WTC11 (cell line): Measurements from ENCODE around the gene TMEM115. TPM values are rescaled to one million over a fixed set of nuclear protein-coding genes. Genes with fewer than 3 reads are reported as not detected.
A peak's percentile ranks its signal among the peaks of the same experiment; 100 is the strongest.

Experiments used
- ATF3 ChIP-seq: sonication (generic); formaldehyde crosslinking; conservative IDR thresholded peaks from 2 replicates; pipeline ENCODE4 v1.8.1; 2022; ENCODE audit warnings: mild to moderate bottlenecking, missing genetic modification reagents
- CREB1 ChIP-seq: sonication (generic); formaldehyde crosslinking; IDR thresholded peaks from 2 replicates; pipeline ENCODE4 v1.8.0; 2023; ENCODE audit warnings: mild to moderate bottlenecking, missing genetic modification reagents
- CREM ChIP-seq: sonication (generic); formaldehyde crosslinking; IDR thresholded peaks from 2 replicates; pipeline ENCODE4 v1.8.1; 2022; ENCODE audit warnings: mild to moderate bottlenecking, missing genetic modification reagents, moderate library complexity
- E2F5 ChIP-seq: sonication (generic); formaldehyde crosslinking; IDR thresholded peaks from 2 replicates; pipeline ENCODE4 v1.8.1; 2022; ENCODE audit warnings: mild to moderate bottlenecking, moderate library complexity, missing genetic modification reagents
- ETV6 ChIP-seq: sonication (generic); formaldehyde crosslinking; IDR thresholded peaks from 2 replicates; pipeline ENCODE4 v1.8.1; 2022; ENCODE audit warnings: mild to moderate bottlenecking, missing genetic modification reagents
- FOXP1 ChIP-seq: sonication (generic); formaldehyde crosslinking; IDR thresholded peaks from 2 replicates; pipeline ENCODE4 v1.8.0; 2022; ENCODE audit warnings: missing genetic modification reagents, mild to moderate bottlenecking, moderate library complexity, borderline replicate concordance
- HMGA2 ChIP-seq: fragments of 250-450 bp; sonication (Bioruptor Pico); IDR thresholded peaks from 2 replicates; pipeline ENCODE4 v1.4.0; 2021; ENCODE audit warnings: mild to moderate bottlenecking, moderate library complexity
- NFE2L1 ChIP-seq: sonication (generic); formaldehyde crosslinking; IDR thresholded peaks from 2 replicates; pipeline ENCODE4 v1.8.1; 2023; ENCODE audit warnings: missing genetic modification reagents
- NFYB ChIP-seq: sonication (generic); formaldehyde crosslinking; conservative IDR thresholded peaks from 2 replicates; pipeline ENCODE4 v1.8.0; 2022; ENCODE audit warnings: low read depth, missing genetic modification reagents
- NR3C1 ChIP-seq: sonication (generic); formaldehyde crosslinking; conservative IDR thresholded peaks from 2 replicates; pipeline ENCODE4 v1.8.1; 2023; ENCODE audit warnings: low read depth, mild to moderate bottlenecking, missing genetic modification reagents
- PRRX2 ChIP-seq: fragments of 250-450 bp; sonication (Bioruptor Pico); IDR thresholded peaks from 2 replicates; pipeline ENCODE4 v1.8.0; 2021; ENCODE audit warnings: mild to moderate bottlenecking
- SMAD4 ChIP-seq: sonication (generic); formaldehyde crosslinking; IDR thresholded peaks from 2 replicates; pipeline ENCODE4 v1.8.0; 2022; ENCODE audit warnings: mild to moderate bottlenecking, missing genetic modification reagents
- SOX15 ChIP-seq: fragments of 250-450 bp; sonication (Bioruptor Pico); IDR thresholded peaks from 2 replicates; pipeline ENCODE4 v1.9.0; 2021; ENCODE audit warnings: mild to moderate bottlenecking
- TP53 ChIP-seq: sonication (generic); formaldehyde crosslinking; IDR thresholded peaks from 2 replicates; pipeline ENCODE4 v1.8.1; 2023; ENCODE audit warnings: mild to moderate bottlenecking, missing genetic modification reagents
- ZBTB43 ChIP-seq: sonication (generic); formaldehyde crosslinking; IDR thresholded peaks from 2 replicates; pipeline ENCODE4 v1.8.1; 2023; ENCODE audit warnings: mild to moderate bottlenecking, missing genetic modification reagents
- ZNF138 ChIP-seq: sonication (generic); formaldehyde crosslinking; conservative IDR thresholded peaks from 2 replicates; pipeline ENCODE4 v1.8.1; 2022; ENCODE audit warnings: mild to moderate bottlenecking, moderate library complexity, missing genetic modification reagents
- ZNF396 ChIP-seq: fragments of 250-450 bp; sonication (Bioruptor Pico); IDR thresholded peaks from 2 replicates; pipeline ENCODE4 v1.8.0; 2021; ENCODE audit warnings: mild to moderate bottlenecking, moderate library complexity, borderline replicate concordance
- ZNF423 ChIP-seq: fragments of 250-450 bp; sonication (Bioruptor Pico); IDR thresholded peaks from 2 replicates; pipeline ENCODE4 v2.1.2; 2022; ENCODE audit warnings: mild to moderate bottlenecking, moderate library complexity
- ZNF425 ChIP-seq: fragments of 250-450 bp; sonication (Bioruptor Pico); conservative IDR thresholded peaks from 2 replicates; pipeline ENCODE4 v1.9.0; 2021; ENCODE audit warnings: mild to moderate bottlenecking
- ZNF512 ChIP-seq: sonication (generic); formaldehyde crosslinking; IDR thresholded peaks from 2 replicates; pipeline ENCODE4 v1.8.1; 2022; ENCODE audit warnings: missing genetic modification reagents, borderline replicate concordance
- total RNA-seq: library from RNA; stranded (reverse); gene quantifications from 3 replicates; pipeline ENCODE4 v1.2.3, GENCODE V29; 2021
- TF ChIP-seq, protein P1 (sequence below): sonication (generic); formaldehyde crosslinking; IDR thresholded peaks from 2 replicates; pipeline ENCODE4 v1.8.0; 2022; ENCODE audit warnings: missing genetic modification reagents
- TF ChIP-seq, protein P2 (sequence below): fragments of 250-450 bp; sonication (Bioruptor Pico); IDR thresholded peaks from 2 replicates; pipeline ENCODE4 v1.9.0; 2021; ENCODE audit warnings: mild to moderate bottlenecking, borderline replicate concordance
- TF ChIP-seq, protein P3 (sequence below): fragments of 200-600 bp; IDR thresholded peaks from 2 replicates; pipeline ENCODE4 v1.8.0; 2022; ENCODE audit warnings: antibody characterized with exemption

The TMEM115 gene
- total RNA-seq, 1 experiment from 2014 or later = 30.0 TPM

DNA sequence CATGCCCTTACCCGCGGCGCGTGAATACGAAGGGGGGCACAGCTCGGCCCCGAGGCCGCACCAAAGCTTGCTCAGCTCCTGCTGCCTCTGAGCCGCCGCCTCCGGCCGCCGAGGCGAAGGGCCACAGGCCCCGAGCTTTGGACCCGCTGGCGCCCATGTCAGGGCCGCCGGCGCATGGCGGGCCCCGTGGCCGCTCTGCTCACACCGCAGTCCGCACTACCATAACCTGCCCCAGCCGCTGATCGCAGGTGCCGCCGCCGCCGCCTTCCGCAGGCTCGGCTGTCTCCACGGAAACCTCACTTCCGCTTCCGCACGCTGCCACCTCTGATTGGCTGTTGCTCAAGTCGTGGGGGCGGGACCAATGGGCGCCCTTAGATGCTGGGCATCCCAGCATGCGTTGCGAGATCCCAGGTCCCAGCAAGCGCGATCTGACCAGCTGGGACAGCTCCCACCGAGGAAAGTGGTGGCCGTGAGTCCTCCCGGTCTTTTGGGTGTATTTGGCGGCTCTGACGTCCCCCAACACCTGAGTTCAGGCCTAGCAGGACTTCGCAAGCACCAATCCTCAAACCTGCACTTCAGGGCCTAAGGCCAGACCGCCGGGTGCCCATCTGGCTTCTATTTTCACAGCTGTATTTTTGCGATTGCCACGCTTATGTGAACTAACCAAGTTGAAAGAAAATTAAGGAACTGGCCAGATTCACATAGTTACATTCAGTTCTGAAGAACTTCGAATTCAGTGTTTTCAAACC, 31.2 kb downstream of the TMEM115 start, which contains the start of gene TUSC2 (continued):
- TF ChIP-seq, protein P1, sequence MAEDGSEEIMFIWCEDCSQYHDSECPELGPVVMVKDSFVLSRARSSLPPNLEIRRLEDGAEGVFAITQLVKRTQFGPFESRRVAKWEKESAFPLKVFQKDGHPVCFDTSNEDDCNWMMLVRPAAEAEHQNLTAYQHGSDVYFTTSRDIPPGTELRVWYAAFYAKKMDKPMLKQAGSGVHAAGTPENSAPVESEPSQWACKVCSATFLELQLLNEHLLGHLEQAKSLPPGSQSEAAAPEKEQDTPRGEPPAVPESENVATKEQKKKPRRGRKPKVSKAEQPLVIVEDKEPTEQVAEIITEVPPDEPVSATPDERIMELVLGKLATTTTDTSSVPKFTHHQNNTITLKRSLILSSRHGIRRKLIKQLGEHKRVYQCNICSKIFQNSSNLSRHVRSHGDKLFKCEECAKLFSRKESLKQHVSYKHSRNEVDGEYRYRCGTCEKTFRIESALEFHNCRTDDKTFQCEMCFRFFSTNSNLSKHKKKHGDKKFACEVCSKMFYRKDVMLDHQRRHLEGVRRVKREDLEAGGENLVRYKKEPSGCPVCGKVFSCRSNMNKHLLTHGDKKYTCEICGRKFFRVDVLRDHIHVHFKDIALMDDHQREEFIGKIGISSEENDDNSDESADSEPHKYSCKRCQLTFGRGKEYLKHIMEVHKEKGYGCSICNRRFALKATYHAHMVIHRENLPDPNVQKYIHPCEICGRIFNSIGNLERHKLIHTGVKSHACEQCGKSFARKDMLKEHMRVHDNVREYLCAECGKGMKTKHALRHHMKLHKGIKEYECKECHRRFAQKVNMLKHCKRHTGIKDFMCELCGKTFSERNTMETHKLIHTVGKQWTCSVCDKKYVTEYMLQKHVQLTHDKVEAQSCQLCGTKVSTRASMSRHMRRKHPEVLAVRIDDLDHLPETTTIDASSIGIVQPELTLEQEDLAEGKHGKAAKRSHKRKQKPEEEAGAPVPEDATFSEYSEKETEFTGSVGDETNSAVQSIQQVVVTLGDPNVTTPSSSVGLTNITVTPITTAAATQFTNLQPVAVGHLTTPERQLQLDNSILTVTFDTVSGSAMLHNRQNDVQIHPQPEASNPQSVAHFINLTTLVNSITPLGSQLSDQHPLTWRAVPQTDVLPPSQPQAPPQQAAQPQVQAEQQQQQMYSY = no peak
- TF ChIP-seq SOX15 (no peak), ZNF396 (CRISPR knock-in tag) (no peak), SMAD4 (CRISPR knock-in tag) (no peak), HMGA2 (CRISPR knock-in tag) (no peak), NFYB (CRISPR knock-in tag) (peak; percentile 97), ATF3 (CRISPR knock-in tag) (no peak), ZNF425 (CRISPR knock-in tag) (no peak), ZBTB43 (CRISPR knock-in tag) (no peak; the same call in 1 of the 2 replicates), FOXP1 (CRISPR knock-in tag) (no peak), TP53 (no peak), ETV6 (CRISPR knock-in tag) (peak; percentile 44; the same call in 1 of the 2 replicates), CREB1 (CRISPR knock-in tag) (no peak), NFE2L1 (no peak), ZNF512 (no peak), ZNF138 (peak; percentile 78; the same call in 1 of the 2 replicates), PRRX2 (CRISPR knock-in tag) (no peak), ZNF423 (CRISPR knock-in tag) (no peak), NR3C1 (CRISPR knock-in tag) (0 out of 2 replicates have a peak, but pooled peaks have one; percentile 81), E2F5 (CRISPR knock-in tag) (0 out of 2 replicates have a peak, but pooled peaks have one; percentile 49), CREM (CRISPR knock-in tag) (peak; percentile 89; the same call in 1 of the 2 replicates)
- TF ChIP-seq, protein P2, sequence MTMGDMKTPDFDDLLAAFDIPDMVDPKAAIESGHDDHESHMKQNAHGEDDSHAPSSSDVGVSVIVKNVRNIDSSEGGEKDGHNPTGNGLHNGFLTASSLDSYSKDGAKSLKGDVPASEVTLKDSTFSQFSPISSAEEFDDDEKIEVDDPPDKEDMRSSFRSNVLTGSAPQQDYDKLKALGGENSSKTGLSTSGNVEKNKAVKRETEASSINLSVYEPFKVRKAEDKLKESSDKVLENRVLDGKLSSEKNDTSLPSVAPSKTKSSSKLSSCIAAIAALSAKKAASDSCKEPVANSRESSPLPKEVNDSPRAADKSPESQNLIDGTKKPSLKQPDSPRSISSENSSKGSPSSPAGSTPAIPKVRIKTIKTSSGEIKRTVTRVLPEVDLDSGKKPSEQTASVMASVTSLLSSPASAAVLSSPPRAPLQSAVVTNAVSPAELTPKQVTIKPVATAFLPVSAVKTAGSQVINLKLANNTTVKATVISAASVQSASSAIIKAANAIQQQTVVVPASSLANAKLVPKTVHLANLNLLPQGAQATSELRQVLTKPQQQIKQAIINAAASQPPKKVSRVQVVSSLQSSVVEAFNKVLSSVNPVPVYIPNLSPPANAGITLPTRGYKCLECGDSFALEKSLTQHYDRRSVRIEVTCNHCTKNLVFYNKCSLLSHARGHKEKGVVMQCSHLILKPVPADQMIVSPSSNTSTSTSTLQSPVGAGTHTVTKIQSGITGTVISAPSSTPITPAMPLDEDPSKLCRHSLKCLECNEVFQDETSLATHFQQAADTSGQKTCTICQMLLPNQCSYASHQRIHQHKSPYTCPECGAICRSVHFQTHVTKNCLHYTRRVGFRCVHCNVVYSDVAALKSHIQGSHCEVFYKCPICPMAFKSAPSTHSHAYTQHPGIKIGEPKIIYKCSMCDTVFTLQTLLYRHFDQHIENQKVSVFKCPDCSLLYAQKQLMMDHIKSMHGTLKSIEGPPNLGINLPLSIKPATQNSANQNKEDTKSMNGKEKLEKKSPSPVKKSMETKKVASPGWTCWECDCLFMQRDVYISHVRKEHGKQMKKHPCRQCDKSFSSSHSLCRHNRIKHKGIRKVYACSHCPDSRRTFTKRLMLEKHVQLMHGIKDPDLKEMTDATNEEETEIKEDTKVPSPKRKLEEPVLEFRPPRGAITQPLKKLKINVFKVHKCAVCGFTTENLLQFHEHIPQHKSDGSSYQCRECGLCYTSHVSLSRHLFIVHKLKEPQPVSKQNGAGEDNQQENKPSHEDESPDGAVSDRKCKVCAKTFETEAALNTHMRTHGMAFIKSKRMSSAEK (CRISPR knock-in tag) = no peak
- TF ChIP-seq, protein P3, sequence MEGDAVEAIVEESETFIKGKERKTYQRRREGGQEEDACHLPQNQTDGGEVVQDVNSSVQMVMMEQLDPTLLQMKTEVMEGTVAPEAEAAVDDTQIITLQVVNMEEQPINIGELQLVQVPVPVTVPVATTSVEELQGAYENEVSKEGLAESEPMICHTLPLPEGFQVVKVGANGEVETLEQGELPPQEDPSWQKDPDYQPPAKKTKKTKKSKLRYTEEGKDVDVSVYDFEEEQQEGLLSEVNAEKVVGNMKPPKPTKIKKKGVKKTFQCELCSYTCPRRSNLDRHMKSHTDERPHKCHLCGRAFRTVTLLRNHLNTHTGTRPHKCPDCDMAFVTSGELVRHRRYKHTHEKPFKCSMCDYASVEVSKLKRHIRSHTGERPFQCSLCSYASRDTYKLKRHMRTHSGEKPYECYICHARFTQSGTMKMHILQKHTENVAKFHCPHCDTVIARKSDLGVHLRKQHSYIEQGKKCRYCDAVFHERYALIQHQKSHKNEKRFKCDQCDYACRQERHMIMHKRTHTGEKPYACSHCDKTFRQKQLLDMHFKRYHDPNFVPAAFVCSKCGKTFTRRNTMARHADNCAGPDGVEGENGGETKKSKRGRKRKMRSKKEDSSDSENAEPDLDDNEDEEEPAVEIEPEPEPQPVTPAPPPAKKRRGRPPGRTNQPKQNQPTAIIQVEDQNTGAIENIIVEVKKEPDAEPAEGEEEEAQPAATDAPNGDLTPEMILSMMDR = no peak
